GM10266 (cell line): Measurements from ENCODE around the gene EDN2.

Experiments used
- DNase-seq: peaks from one replicate; pipeline ENCODE4 v3.0.0; 2012; ENCODE audit errors: extremely low spot score
- TF ChIP-seq, protein P1 (sequence below): IDR thresholded peaks from 2 replicates; pipeline ENCODE4 v1.5.1; 2012; ENCODE audit warnings: mild to moderate bottlenecking, low read depth; ENCODE audit not compliant: control insufficient read depth, insufficient read depth; ENCODE audit errors: missing control alignments

Gene EDN2

DNA sequence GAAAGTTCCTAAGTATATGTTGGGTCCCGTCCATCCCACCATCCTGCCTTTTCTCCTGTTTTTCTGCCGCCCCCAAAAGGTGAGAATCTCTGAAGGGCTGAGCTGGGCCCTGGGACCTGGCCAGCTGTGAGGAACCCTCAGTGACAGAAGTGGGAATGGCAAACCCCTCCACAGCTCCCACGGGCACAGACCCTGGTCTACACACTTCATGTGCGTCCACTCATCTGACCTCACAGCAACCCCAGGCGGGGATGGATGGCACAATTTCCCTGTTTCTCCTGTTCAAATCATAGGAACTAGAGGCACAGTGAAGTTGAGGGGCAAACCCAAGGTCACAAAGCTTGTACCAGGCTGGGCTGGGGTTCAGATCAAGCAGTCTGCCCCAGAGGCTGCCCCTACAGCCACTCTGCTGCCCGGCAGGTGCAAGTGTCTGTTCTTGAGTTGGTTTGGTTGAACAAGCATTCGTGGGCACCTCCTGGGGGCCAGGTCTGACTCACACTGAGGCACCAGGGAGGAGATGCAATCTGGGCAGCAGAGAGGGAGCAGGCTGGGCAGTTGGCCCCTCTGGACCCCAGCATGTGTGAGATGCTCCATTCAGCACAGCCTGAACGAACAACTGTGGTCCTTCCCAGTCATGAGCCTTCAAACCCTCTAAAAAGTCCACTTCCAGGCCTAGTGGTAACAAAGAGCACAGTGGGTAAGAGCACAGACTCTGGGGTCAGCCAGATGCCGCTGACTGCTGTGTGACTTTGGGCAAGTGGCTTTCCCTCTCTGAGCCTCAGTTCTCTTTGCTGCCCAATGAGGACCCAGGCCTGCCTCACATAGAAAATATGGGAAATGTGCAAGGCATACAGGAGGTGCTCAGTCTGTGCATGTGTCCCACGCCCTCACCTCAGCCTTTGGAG lies 4.0 kb downstream of the EDN2 start:
- no peak for DNase-seq

GRCh38 chr1:41479808-41480160 lies 4.7 kb downstream of the EDN2 start:
- DNase-seq, result no peak
- TF ChIP-seq, protein P1, sequence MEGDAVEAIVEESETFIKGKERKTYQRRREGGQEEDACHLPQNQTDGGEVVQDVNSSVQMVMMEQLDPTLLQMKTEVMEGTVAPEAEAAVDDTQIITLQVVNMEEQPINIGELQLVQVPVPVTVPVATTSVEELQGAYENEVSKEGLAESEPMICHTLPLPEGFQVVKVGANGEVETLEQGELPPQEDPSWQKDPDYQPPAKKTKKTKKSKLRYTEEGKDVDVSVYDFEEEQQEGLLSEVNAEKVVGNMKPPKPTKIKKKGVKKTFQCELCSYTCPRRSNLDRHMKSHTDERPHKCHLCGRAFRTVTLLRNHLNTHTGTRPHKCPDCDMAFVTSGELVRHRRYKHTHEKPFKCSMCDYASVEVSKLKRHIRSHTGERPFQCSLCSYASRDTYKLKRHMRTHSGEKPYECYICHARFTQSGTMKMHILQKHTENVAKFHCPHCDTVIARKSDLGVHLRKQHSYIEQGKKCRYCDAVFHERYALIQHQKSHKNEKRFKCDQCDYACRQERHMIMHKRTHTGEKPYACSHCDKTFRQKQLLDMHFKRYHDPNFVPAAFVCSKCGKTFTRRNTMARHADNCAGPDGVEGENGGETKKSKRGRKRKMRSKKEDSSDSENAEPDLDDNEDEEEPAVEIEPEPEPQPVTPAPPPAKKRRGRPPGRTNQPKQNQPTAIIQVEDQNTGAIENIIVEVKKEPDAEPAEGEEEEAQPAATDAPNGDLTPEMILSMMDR, result no peak

More for the DNA sequence above, 4.0 kb downstream of the EDN2 start:
- TF ChIP-seq, protein P1, result no peak

DNA sequence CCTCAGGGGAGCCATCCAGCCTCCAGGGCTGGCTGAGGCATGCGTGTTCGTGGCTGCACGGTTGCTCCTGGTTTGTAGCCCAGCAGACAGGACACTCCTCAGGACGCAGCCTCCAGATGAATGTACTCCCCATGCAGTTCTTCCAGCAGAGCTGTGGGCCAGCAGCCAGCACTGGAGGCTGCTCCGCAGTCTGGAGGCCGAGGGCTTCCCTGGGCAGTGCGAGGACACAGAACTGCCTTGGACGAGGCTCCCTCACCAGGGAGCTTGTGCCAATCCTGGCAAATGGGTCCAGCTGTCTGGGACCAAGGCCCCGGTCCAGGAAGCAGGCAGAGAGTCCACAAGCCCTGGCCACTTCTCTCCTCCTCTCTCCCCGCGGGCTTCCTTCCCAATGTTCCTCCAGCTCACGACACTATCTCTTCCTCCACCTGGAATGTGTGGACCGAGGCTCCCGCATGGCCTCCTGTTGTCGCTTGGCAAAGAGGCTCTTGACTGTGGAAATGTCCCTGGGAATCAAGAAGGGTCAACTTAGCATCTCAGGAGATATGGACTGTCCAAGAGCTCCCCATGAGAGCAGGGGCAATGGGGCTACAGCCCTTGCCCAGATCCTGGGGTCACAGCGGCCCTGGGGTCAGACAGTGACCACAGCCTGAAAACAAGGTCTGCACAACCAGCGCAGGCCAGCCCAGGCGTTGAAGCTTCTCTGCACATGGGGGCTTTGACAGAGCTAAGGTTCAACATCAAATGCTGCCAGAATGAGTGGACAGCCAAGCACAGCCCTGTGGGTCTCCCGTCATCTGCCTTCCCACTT lies 5.3 kb downstream of the EDN2 start:
- DNase-seq, result no peak
- TF ChIP-seq, protein P1, result no peak

DNA sequence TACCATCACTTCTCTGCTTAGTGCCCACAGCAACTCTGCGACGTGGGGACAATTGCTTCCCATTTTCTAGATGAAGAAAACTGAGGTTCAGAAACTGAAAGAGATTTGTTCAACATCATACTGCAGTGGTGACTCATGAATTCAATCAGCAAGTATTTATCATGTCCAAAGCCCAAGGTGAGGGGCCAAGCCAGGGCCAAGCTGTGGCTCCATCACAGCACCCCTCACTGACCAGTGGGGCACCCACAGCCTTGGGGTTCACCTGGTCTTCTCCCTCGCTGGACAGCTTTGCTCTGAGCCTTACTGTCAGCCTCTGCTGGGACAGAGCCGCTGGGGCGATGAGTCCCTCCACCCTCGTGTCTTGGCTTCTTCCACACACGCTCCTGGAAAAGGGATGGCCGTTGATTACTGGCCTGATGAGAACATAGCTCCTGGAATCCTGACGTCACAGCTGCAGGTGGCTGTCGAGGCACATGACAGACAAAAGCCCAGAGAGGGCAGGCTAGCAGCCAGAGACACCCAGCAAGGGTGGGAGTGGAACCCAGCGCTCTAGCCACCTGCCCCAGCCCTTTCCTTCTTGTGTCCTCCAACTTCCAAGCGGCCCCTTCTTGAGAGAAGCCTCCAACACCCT lies 6.2 kb downstream of the EDN2 start:
- TF ChIP-seq, protein P1, result no peak

GRCh38 chr1:41476807-41477361 lies 7.6 kb downstream of the EDN2 start:
- TF ChIP-seq, protein P1, result no peak
- DNase-seq, result no peak

More for the DNA sequence above, 6.2 kb downstream of the EDN2 start:
- no peak for DNase-seq

DNA sequence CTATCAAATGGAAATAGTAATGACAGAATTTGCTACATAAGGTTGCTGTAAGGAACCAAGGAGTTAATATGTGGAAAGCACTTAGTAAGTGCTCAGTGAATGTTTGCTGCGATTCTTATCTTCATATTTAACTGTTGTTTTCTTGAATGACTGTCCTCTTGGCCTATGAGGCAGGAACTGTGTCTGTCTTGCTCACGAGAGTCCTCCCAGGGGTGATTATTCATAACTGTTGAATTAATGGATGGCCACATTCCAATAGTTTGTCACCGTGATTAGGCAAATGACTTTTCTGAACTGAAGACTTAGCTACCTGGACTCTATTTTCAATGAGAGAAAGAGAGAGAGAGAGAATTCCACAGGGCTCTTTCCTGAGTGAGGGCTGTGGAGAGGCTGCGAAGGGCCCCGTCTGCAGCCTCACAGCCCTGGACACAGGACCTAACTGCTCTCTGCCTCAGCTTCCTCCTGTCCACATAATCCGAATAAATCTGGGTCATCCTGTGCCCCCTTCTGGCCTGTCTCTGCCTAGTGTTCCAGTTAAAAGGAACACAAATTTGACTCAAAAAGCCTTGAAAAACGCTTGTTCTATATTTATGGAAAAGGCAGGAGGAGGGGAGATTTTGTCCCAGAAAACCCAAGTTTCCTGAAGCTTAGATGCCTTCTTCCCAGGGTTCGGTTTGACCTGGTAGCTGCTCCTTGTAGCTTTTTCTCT lies 8.5 kb downstream of the EDN2 start:
- no peak for DNase-seq
- TF ChIP-seq, protein P1, result no peak
